Measurements from ENCODE around the gene TACC2. TPM values are rescaled to one million over a fixed set of nuclear protein-coding genes. Genes with fewer than 3 reads are reported as not detected.

TACC2 gene
- total RNA-seq, 4 donors from 2014 or later, result 31.0 to 52.5 (median 42.2) TPM

GRCh38 chr10:122292376-122292775, 303.4 kb downstream of the TACC2 start:
- Histone ChIP-seq H3K36me3 (no peaks in the 10 kb centered on the region), H3K4me1 (peaks cover 0 to 6% (median 0%) of the 10 kb centered on the region in 4 donors), H3K27ac (no peak overlapping the region), H3K4me3 (no peak overlapping the region), H3K27me3 (no peaks in the 10 kb centered on the region), H3K9me3 (no peaks in the 10 kb centered on the region)
- 83 to 88% methylated on average over 3 of the region's 3 CpGs for WGBS, 2 donors
- TF ChIP-seq, protein P1, sequence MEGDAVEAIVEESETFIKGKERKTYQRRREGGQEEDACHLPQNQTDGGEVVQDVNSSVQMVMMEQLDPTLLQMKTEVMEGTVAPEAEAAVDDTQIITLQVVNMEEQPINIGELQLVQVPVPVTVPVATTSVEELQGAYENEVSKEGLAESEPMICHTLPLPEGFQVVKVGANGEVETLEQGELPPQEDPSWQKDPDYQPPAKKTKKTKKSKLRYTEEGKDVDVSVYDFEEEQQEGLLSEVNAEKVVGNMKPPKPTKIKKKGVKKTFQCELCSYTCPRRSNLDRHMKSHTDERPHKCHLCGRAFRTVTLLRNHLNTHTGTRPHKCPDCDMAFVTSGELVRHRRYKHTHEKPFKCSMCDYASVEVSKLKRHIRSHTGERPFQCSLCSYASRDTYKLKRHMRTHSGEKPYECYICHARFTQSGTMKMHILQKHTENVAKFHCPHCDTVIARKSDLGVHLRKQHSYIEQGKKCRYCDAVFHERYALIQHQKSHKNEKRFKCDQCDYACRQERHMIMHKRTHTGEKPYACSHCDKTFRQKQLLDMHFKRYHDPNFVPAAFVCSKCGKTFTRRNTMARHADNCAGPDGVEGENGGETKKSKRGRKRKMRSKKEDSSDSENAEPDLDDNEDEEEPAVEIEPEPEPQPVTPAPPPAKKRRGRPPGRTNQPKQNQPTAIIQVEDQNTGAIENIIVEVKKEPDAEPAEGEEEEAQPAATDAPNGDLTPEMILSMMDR (IDR thresholded peaks at IDR 0.05), result no peak
- TF ChIP-seq POLR2A (IDR thresholded peaks at IDR 0.05) (no peak), EP300 (IDR thresholded peaks at IDR 0.05) (no peak)
- no peak for DNase-seq (ENCODE audit: low spot score in 2 of 2)

GRCh38 chr10:122293156-122293960, 304.4 kb downstream of the TACC2 start:
- H3K27ac ChIP-seq, result no peak overlapping the region
- no peak for DNase-seq (ENCODE audit: low spot score in 2 of 2)
- no peak overlapping the region for H3K4me3 ChIP-seq
- no peaks in the 10 kb centered on the region for H3K9me3 ChIP-seq
- H3K36me3 ChIP-seq, result no peaks in the 10 kb centered on the region
- no peaks in the 10 kb centered on the region for H3K27me3 ChIP-seq
- peaks cover 0 to 6% (median 0%) of the 10 kb centered on the region in 4 donors for H3K4me1 ChIP-seq
- TF ChIP-seq EP300 (IDR thresholded peaks at IDR 0.05) (no peak), POLR2A (IDR thresholded peaks at IDR 0.05) (no peak)
- TF ChIP-seq, protein P1 (IDR thresholded peaks at IDR 0.05), result no peak
- WGBS, 2 donors, result 63 to 68% methylated on average over 10 of the region's 10 CpGs

DNA sequence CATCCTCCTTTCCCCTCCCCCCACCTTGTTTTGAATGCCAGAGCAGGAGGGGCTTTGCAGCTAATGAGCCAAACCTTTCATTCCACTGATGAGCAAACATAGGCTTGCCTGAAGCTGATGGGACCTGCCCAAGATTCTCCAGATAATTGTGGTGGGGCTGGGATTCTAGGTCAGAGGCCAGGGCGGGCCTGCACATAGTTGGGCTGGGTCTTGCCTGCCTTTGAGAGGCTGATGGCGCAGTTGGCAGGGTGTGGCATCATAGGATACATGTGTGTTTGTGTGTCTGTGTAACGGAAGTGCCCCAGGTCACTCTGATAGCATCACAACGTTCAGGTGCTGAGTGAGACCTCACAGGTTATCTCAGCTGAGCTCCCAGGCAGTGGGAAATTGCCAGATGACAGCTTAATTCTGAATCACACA, 305.0 kb downstream of the TACC2 start:
- WGBS, 2 donors, result 73 to 76% methylated on average over 2 to 4 of the region's 4 CpGs
- peaks cover 0 to 12% (median 0%) of the 10 kb centered on the region in 4 donors for H3K4me1 ChIP-seq
- H3K36me3 ChIP-seq, result no peaks in the 10 kb centered on the region
- H3K4me3 ChIP-seq, result no peak overlapping the region
- no peaks in the 10 kb centered on the region for H3K9me3 ChIP-seq
- no peaks in the 10 kb centered on the region for H3K27me3 ChIP-seq
- no peak overlapping the region for H3K27ac ChIP-seq
- TF ChIP-seq EP300 (IDR thresholded peaks at IDR 0.05) (no peak), POLR2A (IDR thresholded peaks at IDR 0.05) (no peak)
- TF ChIP-seq, protein P1 (IDR thresholded peaks at IDR 0.05), result no peak
- no peak for DNase-seq (ENCODE audit: low spot score in 2 of 2)

DNA sequence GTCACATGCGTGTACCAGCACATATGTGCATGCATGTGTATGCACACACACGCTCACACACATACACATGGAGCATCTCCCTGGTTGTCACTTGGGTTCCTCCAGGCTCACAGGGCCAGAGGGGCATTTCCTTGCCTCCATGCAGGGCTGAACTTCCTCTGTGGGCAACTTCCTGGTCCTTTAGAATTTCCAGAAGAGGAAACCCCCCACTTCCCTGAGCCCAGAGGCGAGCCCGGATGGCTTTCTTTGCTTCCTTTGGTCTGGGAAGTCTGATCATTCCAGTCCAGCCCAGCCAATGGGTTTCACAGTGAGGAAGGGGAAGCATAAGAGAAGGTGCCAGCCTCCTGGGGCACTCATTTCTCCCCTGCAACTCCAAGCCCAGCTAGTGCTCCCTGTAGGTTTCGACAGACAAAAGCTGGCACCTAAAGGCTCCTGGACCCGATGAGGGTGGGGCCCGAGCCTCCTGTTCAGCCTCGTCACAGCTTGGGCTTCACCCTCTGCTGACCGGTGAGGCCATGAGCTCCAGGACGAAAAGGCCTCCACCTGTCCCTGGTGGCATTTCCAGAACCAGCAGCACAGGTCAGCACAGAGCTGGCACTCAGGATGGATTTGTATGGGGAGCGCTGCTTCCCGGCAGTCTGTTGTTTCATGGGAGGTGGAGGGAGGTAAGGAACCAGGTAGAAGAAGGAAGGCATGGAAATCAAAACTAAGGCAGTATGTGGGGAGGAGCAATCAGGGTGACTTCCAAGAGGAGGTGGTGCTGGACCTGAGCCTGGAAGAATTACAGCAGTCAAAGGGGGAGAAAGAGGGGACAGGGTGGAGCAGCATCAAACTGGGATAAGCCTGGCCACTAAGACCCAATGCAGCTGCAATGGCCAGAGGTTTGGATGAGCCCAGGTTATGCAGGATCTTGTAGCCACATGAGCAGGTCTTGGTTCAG, 305.8 kb downstream of the TACC2 start:
- Histone ChIP-seq H3K4me3 (no peak overlapping the region), H3K4me1 (peaks cover 0 to 16% (median 0%) of the 10 kb centered on the region in 4 donors), H3K9me3 (no peaks in the 10 kb centered on the region), H3K27me3 (no peaks in the 10 kb centered on the region), H3K27ac (no peak overlapping the region), H3K36me3 (no peaks in the 10 kb centered on the region)
- DNase-seq (ENCODE audit: low spot score in 2 of 2), result no peak
- 84 to 93% methylated on average over 12 of the region's 12 CpGs for WGBS, 2 donors
- TF ChIP-seq, protein P1 (IDR thresholded peaks at IDR 0.05), result no peak
- TF ChIP-seq EP300 (IDR thresholded peaks at IDR 0.05), result no peak
- TF ChIP-seq POLR2A (IDR thresholded peaks at IDR 0.05), result no peak

Measured in tibial nerve (tissue), 4 donors.